Upper lobe of right lung (tissue), 1 donor: Measurements from ENCODE around the gene FNDC3A. TPM values are rescaled to one million over a fixed set of nuclear protein-coding genes. Genes with fewer than 3 reads are reported as not detected.
"Not testable (repeated sequence)": the region's sequence is repeated elsewhere in the genome, so short reads cannot be mapped to it uniquely, and the experiment has no call there.

Source experiments
- ATAC-seq: fragments of 200-7000 bp; cut with Tn5 transposase; one replicate; pipeline ENCODE4 v1.9.1; 2020; ENCODE audit warnings: mild to moderate bottlenecking, moderate library complexity
- DNase-seq: peaks from one replicate; pipeline ENCODE4 v3.0.0-alpha.2; 2020
- H3K27ac ChIP-seq: fragments of 200-600 bp; one replicate; pipeline ENCODE4 v1.8.0; 2022
- H3K27me3 ChIP-seq: fragments of 200-600 bp; one replicate; pipeline ENCODE4 v1.8.0; 2022; ENCODE audit warnings: mild to moderate bottlenecking
- H3K36me3 ChIP-seq: fragments of 200-600 bp; one replicate; pipeline ENCODE4 v1.8.0; 2022
- H3K4me1 ChIP-seq: fragments of 200-600 bp; one replicate; pipeline ENCODE4 v1.8.0; 2022
- H3K4me3 ChIP-seq: fragments of 200-600 bp; one replicate; pipeline ENCODE4 v1.8.0; 2022; ENCODE audit warnings: mild to moderate bottlenecking
- H3K9me3 ChIP-seq: fragments of 200-600 bp; one replicate; pipeline ENCODE4 v1.8.0; 2022
- CTCF ChIP-seq: fragments of 200-600 bp; IDR thresholded peaks from one replicate; pipeline ENCODE4 v1.8.0; 2022; ENCODE audit warnings: antibody characterized with exemption
- intact Hi-C: fragments of 100-400 bp; cut with DNase I; formaldehyde crosslinking; loops from one replicate; pipeline ENCODE4 v1.11.0; 2022
- total RNA-seq: library from RNA; stranded (reverse); fragmentation: NEBNext Ultra II Directional; extraction: Animal tissue kit (Norgen Biotek cat#: 25700); gene quantifications from one replicate; pipeline ENCODE4 v1.2.1, GENCODE V29; 2021
- donor health status: DM: no; HTN: yes; CAD: no; lungs with severe emphysema.

The FNDC3A gene
- total RNA-seq, 1 donor from 2014 or later = 59.0 TPM

GRCh38 chr13:48993150-48993549 lies 17.4 kb downstream of the FNDC3A start:
- Histone ChIP-seq H3K9me3 (no peaks in the 10 kb centered on the region), H3K4me3 (no peak overlapping the region), H3K27me3 (no peaks in the 10 kb centered on the region), H3K36me3 (no peaks in the 10 kb centered on the region), H3K4me1 (no peaks in the 10 kb centered on the region), H3K27ac (no peak overlapping the region)
- no peak for TF ChIP-seq CTCF
- no peak for DNase-seq
- intact Hi-C loops = no loop called here
- no peak for ATAC-seq

GRCh38 chr13:48994706-48995105 lies 19.0 kb downstream of the FNDC3A start:
- no peaks in the 10 kb centered on the region for H3K36me3 ChIP-seq
- peak; percentile 57 for ATAC-seq
- no peak overlapping the region for H3K4me3 ChIP-seq
- intact Hi-C loops = no loop called here
- no peaks in the 10 kb centered on the region for H3K27me3 ChIP-seq
- peaks cover under 1% of the 10 kb centered on the region for H3K9me3 ChIP-seq
- TF ChIP-seq CTCF = no peak
- DNase-seq = no peak
- no peak overlapping the region for H3K27ac ChIP-seq
- H3K4me1 ChIP-seq = no peaks in the 10 kb centered on the region

- H3K4me1 ChIP-seq = no peaks in the 10 kb centered on the region
- ATAC-seq (peak; percentile 77), DNase-seq (no peak)
- no peak for TF ChIP-seq CTCF
- H3K27me3 ChIP-seq = no peaks in the 10 kb centered on the region
- intact Hi-C loops = no loop called here
- H3K36me3 ChIP-seq = no peaks in the 10 kb centered on the region
- no peak overlapping the region for H3K27ac ChIP-seq
- H3K4me3 ChIP-seq = no peak overlapping the region
- H3K9me3 ChIP-seq = peaks cover 5% of the 10 kb centered on the region
Measured at GRCh38 chr13:48998641-48999292, 23.1 kb downstream of the FNDC3A start.

- ATAC-seq = no peak
Measured at GRCh38 chr13:49000247-49000646, 24.5 kb downstream of the FNDC3A start.

GRCh38 chr13:49018986-49019635 lies 43.4 kb downstream of the FNDC3A start:
- ATAC-seq, intact Hi-C loops, H3K4me1 ChIP-seq, H3K36me3 ChIP-seq, H3K9me3 ChIP-seq, DNase-seq, H3K27me3 ChIP-seq, H3K4me3 ChIP-seq, H3K27ac ChIP-seq: not testable (repeated sequence)

More at GRCh38 chr13:49000247-49000646, 24.5 kb downstream of the FNDC3A start:
- intact Hi-C loops = no loop called here
- TF ChIP-seq CTCF = no peak
- Histone ChIP-seq H3K27me3 (no peaks in the 10 kb centered on the region), H3K36me3 (no peaks in the 10 kb centered on the region), H3K27ac (no peak overlapping the region), H3K4me3 (no peak overlapping the region), H3K9me3 (peaks cover 5% of the 10 kb centered on the region), H3K4me1 (no peaks in the 10 kb centered on the region)
- DNase-seq = no peak

GRCh38 chr13:49020328-49020727 lies 44.6 kb downstream of the FNDC3A start:
- intact Hi-C loops = no loop called here
- H3K4me1 ChIP-seq = no peaks in the 10 kb centered on the region
- DNase-seq = no peak
- H3K9me3 ChIP-seq = no peaks in the 10 kb centered on the region
- no peak for ATAC-seq
- no peak for TF ChIP-seq CTCF
- H3K27me3 ChIP-seq = no peaks in the 10 kb centered on the region
- H3K36me3 ChIP-seq = no peaks in the 10 kb centered on the region
- no peak overlapping the region for H3K27ac ChIP-seq
- no peak overlapping the region for H3K4me3 ChIP-seq
